GM18858 (cell line): Measurements from ENCODE around the gene EYS.

Experiments used
- ATAC-seq: cut with Tn5 transposase; IDR thresholded peaks from one replicate; pipeline ENCODE4 v1.9.1; 2021; ENCODE audit not compliant: unreplicated experiment

The EYS gene

DNA sequence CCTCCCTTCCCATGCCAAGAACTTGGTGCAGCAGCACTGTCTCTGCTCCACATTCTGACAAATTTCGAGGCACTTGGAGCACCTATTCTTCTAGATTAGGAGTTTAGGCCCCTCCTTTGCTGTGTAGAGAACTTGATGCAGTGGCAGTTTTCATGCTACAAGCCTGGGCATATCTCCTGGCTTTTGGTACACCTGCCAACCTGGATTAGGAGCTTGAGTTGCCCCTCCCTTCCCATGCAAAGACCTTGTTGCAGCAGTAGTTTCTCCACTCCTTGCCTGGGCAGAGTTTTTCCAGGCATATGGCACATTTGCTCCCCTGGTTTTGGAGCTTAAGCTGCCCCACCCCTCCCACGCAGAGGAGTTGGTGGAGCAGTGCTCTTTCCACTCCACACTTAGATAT, 956.1 kb downstream of the EYS start:
- ATAC-seq, result no peak

DNA sequence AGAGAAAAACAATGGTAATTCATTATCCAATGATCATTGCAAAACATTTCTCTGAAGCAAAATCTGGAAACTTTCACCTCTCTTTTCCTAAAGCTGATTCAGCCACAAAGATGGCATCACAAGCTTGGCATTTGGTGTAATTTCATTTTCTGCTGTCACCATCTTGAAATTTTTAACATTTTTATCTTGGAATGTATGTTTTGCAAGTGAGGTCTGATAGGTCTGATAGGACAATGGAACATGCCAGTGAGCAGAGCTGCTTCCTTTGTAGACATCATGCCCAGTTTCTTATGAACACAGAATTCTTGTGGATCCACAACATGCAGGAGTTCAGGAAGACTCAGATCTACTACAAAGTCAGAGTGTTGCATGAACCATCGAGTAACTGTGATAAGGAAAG, 969.6 kb downstream of the EYS start:
- ATAC-seq, result no peak

DNA sequence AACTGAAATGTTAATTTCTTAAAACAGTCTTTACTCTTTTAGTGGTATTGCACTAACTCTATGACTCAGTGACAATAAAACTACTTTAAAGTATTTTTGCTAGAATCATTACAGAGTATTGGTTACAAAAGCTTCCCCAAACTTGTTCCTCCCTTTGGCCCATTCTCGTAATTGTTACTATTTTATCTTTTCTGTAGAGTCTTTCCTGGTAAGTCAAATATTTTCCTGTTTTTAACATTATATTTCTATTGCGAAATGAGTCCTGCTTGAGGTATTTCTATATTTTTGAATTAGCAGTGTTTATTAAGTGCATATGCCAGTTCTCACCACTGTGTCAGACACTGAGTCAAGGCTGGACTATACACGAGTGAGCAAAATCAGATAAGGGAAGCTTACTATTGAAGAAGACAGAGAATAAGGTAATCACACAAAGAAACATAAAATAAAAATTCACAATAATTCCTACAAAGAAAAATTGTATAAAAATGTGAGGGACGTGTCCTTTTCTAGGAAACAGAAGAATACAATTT, 970.5 kb downstream of the EYS start:
- ATAC-seq, result no peak

DNA sequence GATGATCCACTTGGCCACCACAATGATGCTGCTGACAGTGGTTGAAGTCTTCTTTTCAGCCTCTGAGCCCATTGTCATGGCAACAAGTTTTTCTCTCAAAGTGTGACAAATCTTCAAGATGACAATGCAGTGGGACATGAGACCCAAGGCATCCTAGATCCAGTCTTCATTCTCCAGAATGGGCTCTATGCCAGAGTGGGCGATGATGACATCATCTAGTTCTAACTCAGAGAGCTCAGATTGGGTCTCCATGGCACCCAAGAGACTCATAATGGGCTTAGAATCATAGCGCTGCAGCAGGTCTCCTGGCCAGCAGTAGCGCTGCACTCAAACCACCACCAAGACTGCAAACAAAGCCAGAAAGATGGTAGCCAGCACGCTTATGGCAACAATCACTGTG, 973.6 kb downstream of the EYS start:
- no peak for ATAC-seq

DNA sequence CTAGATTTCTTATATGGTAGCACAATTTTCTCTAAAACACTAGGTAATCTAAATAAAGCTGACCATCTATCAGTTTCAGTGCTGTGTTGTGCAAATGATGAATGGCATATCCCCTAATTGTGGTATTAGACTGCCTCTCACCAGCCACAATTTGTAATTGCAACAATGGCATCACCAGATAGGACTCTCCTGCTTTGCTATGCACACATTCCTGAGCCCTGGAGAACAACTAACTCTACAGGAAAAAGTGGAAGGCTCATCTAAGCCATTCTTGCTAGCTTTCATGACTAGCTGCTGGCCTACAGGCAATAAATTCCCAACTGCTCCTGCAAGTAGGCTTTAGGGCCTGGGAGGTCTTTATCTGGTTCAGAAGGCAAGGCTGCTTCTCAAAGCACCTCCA, 974.1 kb downstream of the EYS start:
- ATAC-seq, result no peak

DNA sequence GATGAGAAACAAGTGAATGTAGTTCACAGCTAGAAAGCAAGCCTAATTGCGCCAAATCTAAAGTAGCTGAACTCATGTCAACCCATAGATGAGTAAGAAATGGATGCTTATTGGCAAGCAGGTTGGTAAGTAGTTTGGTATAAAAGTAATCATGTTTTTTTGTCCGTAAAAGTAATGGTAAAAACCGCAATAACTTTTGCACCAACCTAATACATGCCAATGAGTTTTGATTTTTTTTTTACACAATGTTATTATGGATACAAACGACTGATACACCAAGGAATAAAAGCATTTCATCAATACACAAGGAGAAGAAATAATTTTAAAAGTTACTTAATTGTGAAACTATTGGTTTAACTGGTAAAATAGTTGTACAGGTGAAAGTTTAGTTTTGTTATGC, 977.5 kb downstream of the EYS start:
- ATAC-seq, result no peak

DNA sequence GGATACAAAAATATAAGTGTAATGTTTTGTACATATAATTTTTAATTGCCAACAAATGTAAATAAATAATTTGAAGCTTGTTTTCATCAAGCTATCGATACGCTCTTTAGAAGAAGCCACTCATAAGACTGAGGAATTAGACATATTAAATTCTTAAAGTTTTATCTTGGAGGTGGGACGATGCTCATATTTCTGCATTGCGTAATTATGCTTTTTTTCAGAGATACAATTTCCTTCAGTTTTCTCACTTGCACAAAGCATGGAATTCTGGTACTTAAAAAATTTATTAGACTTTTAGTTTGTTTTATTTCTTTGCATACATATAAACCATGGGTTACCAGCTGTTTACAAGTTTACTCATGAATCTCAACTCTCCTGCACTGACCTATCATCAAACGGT, 980.0 kb downstream of the EYS start:
- ATAC-seq, result no peak

DNA sequence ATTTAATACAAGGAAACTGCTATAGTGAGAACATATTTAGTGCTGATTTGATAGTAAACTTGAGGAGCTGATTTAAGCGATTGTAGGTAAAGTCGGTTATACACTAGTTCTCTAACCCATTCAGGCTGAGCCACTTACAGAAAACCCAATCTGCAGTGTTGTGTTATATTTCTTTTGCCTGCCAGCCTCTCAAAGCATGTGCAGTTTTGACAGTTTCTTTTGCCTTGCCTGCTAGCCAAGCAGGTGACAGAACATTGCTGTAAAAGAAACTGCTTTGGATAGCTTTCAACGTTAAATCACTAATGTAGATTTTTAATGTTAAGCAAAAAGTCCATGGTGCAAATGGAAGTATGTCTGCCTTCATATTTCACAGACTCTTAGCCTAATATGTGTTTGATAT, 982.9 kb downstream of the EYS start:
- no peak for ATAC-seq

DNA sequence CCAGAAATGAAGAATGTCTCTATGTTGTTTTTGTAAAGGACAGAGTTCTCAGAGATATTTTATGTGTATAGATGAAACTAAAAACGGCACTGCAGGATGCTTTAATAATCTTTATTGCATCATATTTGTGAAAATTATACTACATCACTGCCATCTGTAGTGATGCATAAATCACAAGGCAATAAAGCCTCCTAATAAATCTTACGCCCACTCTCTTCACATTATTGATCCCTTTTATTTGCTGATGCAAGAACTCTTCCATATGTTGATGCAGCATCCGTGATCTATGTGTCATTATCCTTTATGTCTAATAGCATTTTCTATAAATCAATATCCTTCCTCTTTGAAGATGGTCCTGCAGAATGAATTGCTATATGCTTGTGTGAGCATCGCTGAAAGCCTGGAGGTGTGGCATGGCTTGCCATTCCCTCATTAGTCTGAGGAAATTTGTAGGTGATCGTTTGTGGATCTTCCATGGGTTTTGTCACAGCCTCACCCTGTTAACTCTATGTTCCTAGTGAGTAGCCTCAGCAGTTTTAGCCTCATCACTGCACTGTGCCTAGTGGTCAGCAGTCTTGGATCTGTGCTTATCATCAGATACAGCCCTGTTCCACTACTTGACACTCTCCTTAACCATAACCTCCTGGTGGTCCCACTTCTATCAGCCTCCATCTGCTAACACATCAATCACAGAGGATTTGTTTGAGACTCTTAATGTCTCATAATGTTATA, 983.5 kb downstream of the EYS start:
- ATAC-seq, result no peak

DNA sequence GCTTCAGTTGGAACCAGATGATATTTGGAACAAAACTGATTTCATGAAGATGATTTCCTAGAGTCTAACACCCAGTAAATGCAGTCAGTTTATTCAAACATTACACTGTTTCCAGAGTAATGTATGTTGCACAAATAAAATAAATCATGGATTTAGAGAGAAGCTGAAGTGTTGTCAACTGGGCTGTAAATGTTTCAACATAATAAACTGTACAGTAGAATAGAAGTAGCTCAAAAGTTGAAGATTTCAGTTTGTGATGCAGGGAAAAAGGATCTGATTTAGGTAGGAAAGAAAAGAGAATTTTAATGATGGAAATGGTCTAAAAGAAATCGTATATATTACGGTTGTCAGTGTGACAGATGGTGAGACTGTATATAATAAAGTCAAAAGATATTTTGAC, 985.2 kb downstream of the EYS start:
- no peak for ATAC-seq

DNA sequence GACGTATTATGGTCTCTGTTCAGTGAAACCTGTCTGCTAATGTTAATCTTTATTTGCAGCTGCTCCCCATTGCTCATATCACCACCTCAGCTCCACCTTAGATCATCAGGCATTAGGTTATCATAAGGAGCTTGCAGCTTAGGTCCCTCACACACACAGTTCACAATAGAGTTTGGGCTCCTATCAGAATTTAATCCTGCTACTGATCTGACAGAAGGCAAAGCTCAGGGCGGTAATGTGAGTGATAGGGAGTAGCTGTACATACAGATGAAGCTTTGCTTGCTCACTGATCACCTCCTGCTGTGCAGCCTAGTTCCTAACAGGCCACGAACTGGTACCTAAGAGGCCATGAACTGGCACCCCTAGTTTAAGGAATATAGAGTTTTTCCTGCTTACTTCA, 989.7 kb downstream of the EYS start:
- ATAC-seq, result no peak

DNA sequence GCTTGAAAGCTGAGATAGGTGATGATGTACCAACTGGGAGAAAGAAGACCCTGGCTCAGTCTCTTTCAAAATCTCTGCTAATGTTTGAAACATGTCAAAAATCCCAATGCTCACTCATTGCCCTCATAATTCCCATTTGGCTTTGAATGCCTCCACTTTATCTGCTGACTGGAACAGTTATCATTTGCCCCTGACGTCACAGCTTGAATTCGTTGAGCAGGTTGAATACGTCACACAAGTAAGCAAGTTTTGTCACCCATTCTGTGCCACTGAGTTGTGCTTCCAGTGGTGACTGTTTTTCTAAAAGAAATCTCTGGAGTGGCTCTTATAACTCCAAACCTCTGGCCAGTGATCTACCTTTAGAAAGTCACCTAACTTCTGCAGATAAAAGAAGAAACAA, 991.4 kb downstream of the EYS start:
- no peak for ATAC-seq

DNA sequence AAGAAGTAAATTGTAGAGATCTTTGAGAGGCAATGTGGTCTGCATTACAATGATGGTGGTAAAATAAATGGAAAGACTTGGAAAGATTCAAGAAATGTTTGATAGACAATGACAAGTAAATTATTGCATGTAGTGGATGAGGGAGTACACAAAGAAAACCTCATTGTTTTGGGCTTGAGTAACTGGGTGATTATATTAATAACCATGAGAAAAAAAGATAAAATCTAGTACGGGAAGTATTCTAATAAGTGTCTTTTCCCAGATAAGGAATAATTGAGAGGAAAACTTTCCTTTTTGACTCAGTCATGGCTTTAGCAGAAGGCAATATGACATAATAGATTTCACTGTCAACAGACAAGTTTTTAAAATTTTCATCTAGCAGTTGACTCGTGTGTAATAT, 993.0 kb downstream of the EYS start:
- no peak for ATAC-seq

DNA sequence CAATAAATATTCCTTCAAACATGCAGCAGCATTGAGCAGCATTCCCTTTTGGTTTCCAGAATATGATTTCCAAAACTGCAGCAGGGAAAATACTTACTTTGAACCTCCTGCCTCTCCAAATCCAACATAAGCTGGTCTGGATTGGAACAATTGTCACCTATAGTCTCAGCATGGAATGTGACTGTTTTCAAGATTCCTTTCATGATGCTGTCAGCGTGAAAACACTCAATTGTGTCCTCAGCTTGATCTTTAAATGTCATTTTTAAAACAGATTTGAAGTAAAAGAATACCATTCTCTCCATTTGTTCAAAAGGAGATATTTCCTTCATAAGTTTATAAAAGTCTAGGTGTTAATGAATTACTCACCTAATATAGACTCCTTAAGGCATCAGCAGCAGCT, 993.9 kb downstream of the EYS start:
- ATAC-seq, result no peak

DNA sequence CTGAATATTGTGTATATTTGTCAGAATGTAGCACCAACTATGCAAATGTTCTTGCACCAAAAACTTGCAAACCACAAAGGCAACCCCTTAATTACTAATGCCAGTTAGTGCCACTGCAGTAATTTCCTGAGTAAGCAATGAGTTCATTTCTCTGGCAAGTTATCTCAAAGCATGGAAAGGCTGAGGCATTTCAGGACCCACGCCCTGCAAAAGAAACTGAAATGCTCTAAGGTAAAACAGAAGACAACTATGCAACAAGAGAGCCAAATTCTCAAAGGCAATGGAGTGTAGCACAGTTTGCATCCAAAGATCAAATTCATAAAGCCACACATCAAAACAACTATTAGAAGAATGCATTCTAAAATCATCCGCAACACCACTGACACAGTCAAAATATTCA, 994.4 kb downstream of the EYS start:
- ATAC-seq, result no peak

DNA sequence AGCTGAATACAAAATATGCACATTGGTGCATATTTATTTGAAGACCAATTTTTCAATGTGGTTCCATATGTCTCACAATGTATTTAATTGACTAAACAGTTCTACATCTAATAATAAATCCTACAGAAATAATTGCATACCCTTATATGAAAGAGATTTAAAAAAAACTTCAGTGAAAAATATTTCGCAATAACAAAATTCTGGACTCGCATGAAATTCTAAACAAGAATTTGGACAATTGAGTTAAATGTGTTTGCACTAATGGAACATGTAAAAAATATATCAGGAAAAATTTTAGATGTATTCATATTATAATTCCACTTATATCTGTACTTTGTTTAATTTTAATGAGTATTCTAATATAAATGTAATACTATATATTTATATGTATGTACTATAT, 1003.1 kb downstream of the EYS start:
- ATAC-seq, result no peak

DNA sequence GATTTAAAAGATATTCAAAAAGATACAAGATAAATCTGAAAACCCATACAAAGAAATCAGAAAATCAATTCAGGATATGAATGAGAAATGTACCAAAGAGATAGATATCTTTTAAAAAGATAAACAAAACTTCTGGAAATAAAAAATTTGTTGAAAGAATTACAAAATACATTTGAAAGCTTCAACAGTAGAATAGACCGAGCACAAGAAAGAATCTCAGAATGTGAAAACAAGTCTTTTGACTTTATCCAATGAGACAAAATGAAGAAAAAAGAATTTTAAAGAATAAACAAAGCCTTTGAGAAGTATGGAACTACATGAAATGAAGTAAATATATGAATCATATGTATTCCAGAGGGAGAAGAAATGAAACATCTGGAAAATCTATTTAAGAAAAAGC, 1011.0 kb downstream of the EYS start:
- ATAC-seq, result no peak

DNA sequence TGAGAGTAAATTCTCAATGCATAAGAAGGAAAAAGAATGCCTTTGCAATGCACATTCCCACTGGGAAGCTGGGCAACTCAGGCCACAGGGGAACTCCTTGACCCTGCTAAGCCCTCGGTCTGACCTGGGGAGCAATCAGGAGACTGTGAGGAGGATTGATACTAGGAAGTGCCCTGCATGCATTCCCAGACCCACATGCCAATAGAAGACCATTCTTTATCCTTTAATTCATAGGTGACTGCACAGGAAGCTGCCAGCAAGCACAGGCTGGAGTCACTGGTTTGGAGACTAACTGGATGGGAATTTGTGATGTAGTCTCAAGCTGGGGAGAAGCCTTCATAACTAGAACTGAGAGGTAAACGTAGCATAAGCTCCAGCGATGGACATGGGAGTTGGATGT, 1012.7 kb downstream of the EYS start:
- no peak for ATAC-seq

DNA sequence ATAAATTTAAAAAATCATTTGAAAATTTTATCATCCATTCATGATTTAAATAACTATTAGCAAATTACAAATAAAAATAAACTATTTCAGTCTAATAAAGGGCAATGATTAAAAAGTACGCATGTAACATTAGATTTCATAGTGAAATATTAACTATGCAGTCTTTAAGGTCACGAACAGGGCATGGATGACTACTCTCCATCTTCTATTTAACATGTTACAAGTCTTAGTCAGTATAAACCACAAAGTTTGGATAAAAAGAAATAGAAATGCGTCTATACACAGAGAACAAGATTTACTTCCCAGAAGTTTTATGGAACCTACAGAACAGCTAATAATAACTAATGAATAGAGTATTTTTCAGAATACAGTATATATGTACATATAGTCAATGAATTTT, 1016.0 kb downstream of the EYS start:
- no peak for ATAC-seq

DNA sequence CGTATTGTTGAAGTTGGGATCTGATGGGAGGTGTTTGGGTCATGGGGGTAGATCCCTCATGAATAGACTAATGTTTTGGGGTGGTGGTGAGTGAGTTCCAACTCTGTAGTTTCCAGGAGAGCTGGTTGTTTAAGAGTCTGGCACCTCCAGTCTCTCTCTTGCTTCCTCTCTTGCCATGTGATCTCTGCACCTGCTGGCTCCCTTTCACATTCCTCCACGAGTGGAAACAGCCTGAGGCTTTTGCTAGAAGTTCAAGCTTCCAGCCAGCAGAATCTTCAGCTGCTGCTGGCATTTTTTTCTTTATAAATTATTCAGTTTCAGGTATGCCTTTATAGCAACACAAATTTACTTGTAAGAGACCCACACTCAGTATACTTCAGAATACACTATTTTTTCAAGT, 1021.6 kb downstream of the EYS start:
- ATAC-seq, result no peak

DNA sequence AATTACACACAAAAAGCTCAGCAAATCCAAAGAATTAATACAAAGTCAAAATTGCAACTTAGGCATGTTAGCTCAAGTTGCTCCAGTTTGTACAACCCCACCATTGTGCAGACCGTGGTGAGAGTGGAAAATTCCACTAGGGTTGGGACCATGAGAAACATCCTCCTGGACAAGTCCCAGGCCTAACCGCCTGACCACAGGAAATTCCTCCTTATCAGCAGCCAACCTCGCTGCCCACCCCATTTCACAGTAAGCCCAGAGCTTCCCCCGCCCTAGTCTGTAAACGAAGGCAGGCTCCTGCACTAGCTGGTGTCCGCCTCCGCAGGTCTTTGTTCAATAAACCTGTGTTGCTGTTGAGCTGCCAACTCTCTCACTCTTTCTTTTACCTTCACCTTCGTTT, 1023.3 kb downstream of the EYS start:
- no peak for ATAC-seq

DNA sequence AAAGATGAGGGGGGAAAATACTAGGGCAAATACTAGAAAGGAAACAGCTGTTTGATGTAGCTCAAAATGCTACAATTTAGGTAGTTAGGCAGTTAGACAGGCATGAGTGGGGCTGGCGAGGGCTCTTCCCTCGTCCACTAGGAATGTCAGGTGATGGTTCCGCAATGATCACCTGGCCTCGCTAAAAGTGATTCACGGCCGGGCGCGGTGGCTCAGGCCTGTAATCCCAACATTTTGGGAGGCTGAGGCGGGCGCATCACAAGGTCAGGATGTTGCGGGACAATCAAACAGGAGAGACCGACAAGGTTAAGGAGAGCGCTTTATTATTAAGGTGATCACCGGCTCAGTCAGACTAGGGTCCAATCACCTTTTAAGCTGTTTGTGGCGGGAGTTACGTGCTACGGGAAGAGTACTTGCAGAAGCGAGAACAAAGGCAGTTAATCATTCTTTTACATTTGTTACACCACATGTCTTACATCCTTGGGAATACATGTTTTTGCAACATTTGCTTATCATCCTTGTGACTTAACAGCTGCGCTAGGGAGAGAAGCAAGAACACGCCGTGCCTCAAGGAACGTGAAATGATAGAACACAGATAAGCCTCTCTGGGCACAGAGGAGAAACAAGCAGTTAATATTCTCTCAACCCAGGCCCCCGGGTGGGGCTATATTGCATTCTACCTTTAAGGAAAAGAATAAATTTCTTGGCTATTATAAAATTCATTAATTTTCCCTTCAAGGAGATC, 1025.4 kb downstream of the EYS start:
- no peak for ATAC-seq

DNA sequence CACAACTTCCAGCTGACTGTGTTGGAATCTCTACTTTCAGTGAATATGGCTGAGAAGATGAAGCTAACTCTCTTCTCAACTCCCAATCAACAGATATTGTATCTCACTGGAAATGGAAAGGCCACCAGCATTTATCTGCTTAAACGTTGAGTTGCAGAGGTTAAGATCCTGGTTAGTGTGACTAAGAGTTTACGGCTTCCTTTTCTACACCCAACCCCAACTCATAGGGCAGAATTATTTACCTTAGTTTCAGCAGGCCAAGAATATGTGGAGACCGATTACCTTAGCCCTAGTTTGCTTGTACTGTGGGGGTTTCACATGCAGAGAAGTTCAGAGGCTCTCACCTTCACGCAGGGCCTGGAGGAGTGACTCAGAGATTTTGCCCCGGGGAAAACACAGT, 1026.6 kb downstream of the EYS start:
- no peak for ATAC-seq
